Stimulated activated CD8-positive, alpha-beta memory T cell treated with anti-CD3 and anti-CD28 coated beads, Interleukin-2, amount 100 ng/mL, for 48 hours (primary cell): ENCODE measurements around the gene NEDD4.

Experiments
- DNase-seq, 2 donors: peaks; one replicate each; pipeline ENCODE4 v3.0.0-alpha.2; 2020; ENCODE audit warnings: low read depth in 2 of 2

NEDD4 gene

DNA sequence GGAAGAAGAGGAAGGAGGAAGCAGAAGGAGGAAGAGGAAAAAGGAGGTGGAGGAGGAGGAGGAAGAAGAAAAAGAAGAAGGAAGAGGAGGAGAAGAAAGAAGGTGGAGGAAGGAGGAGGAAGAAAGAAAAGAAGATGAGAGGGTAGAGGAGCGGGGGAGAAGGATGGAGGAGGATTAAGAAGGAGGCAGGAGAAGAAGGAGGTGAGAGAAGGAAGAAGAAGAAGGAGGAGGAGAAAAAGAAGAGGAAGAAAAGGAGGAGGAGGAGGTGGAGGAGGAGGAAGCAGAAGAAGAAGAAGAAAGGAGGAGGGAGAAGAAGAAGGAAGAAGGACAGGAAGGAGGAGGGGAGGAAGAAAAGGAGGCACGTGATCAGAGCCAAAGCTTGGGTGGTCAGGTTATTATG, 213.1 kb downstream of the NEDD4 start:
- no peak for DNase-seq

GRCh38 chr15:55778932-55779331, 214.5 kb downstream of the NEDD4 start:
- no peak for DNase-seq
